ENCODE data around the gene ATP9B. TPM values are rescaled to one million over a fixed set of nuclear protein-coding genes. Genes with fewer than 3 reads are reported as not detected.
A peak's percentile ranks its signal among the peaks of the same experiment; 100 is the strongest.

ATP9B gene
- total and polyA plus RNA-seq, 4 donors: 7.1 to 31.4 (median 15.5) TPM

- TF ChIP-seq RXRA (IDR thresholded peaks at IDR 0.05): no peak
These were observed 327.4 kb downstream of the ATP9B start (continued) for GRCh38 chr18:79396431-79397246.

DNA sequence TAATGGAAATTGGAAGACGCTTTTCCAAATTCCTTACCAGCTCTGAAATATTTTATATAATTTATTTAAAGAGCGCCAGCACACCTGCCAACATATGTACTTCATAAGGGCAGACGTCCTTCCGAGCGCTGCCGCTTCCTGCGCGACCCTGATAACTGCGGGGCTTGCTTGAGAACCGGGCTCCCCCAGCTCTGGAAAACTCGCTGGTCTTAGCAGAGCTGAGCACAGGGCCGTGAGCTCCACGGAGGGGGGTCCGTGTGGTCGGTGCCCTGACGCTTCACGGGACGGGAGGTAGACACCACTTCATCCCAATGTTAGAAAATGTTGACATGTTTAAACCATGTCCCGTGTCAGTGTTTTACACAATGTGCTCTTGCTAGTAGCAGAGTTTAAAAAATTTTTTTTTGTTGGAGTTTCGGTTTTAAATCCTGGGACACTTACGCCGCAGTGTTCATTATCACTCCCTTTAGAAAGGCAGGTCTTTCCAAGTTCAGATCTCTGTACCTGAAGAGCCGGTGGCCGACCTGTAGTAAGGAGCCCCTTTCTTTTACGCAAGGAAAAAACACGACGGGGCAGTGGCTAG is 328.1 kb downstream of the ATP9B start:
- WGBS: 39% methylated on average over 27 of the region's 27 CpGs
- peaks cover 0 to 12% (median 5%) of the 10 kb centered on the region in 4 donors for H3K27me3 ChIP-seq (ENCODE audit: control insufficient read depth in 4 of 4, insufficient read depth in 4 of 4, low read length in 3 of 4)
- no peak for DNase-seq (ENCODE audit: low spot score)

More for the DNA sequence above, 328.1 kb downstream of the ATP9B start:
- H3K27ac ChIP-seq (ENCODE audit: low read depth in 1 of 2, low read length in 2 of 2): no peak overlapping the region
- peaks cover 23 to 49% (median 30%) of the 10 kb centered on the region in 4 donors for H3K4me1 ChIP-seq (ENCODE audit: control insufficient read depth in 4 of 4, insufficient read depth in 4 of 4, low read length in 3 of 4)
- TF ChIP-seq JUND (IDR thresholded peaks at IDR 0.05) (no peak), HNF4A (conservative IDR thresholded peaks at IDR 0.05) (no peak), FOXA2 (IDR thresholded peaks at IDR 0.05) (no peak), TAF1 (conservative IDR thresholded peaks at IDR 0.05) (no peak), REST (IDR thresholded peaks at IDR 0.05) (no peak), GABPA (IDR thresholded peaks at IDR 0.05 in 1 of 2, conservative IDR thresholded peaks at IDR 0.05 in 1 of 2) (no peak), EGR1 (IDR thresholded peaks at IDR 0.05; ENCODE audit: low read depth in 2 of 2) (no peak), RXRA (IDR thresholded peaks at IDR 0.05) (no peak), RAD21 (IDR thresholded peaks at IDR 0.05) (no peak), HNF4G (IDR thresholded peaks at IDR 0.05) (no peak), SP1 (IDR thresholded peaks at IDR 0.05) (no peak), YY1 (IDR thresholded peaks at IDR 0.05) (no peak), NR2F2 (IDR thresholded peaks at IDR 0.05) (no peak)
- TF ChIP-seq, protein P1, sequence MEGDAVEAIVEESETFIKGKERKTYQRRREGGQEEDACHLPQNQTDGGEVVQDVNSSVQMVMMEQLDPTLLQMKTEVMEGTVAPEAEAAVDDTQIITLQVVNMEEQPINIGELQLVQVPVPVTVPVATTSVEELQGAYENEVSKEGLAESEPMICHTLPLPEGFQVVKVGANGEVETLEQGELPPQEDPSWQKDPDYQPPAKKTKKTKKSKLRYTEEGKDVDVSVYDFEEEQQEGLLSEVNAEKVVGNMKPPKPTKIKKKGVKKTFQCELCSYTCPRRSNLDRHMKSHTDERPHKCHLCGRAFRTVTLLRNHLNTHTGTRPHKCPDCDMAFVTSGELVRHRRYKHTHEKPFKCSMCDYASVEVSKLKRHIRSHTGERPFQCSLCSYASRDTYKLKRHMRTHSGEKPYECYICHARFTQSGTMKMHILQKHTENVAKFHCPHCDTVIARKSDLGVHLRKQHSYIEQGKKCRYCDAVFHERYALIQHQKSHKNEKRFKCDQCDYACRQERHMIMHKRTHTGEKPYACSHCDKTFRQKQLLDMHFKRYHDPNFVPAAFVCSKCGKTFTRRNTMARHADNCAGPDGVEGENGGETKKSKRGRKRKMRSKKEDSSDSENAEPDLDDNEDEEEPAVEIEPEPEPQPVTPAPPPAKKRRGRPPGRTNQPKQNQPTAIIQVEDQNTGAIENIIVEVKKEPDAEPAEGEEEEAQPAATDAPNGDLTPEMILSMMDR (IDR thresholded peaks at IDR 0.05; ENCODE audit: low read depth, low read length, missing input control): no peak
- TF ChIP-seq, protein P2, sequence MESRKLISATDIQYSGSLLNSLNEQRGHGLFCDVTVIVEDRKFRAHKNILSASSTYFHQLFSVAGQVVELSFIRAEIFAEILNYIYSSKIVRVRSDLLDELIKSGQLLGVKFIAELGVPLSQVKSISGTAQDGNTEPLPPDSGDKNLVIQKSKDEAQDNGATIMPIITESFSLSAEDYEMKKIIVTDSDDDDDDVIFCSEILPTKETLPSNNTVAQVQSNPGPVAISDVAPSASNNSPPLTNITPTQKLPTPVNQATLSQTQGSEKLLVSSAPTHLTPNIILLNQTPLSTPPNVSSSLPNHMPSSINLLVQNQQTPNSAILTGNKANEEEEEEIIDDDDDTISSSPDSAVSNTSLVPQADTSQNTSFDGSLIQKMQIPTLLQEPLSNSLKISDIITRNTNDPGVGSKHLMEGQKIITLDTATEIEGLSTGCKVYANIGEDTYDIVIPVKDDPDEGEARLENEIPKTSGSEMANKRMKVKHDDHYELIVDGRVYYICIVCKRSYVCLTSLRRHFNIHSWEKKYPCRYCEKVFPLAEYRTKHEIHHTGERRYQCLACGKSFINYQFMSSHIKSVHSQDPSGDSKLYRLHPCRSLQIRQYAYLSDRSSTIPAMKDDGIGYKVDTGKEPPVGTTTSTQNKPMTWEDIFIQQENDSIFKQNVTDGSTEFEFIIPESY (IDR thresholded peaks at IDR 0.05): no peak
- TF ChIP-seq, protein P3, sequence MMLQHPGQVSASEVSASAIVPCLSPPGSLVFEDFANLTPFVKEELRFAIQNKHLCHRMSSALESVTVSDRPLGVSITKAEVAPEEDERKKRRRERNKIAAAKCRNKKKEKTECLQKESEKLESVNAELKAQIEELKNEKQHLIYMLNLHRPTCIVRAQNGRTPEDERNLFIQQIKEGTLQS (IDR thresholded peaks at IDR 0.05): no peak
- TF ChIP-seq, protein P4, sequence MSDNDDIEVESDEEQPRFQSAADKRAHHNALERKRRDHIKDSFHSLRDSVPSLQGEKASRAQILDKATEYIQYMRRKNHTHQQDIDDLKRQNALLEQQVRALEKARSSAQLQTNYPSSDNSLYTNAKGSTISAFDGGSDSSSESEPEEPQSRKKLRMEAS (IDR thresholded peaks at IDR 0.05): no peak
- no peak overlapping the region for H3K9ac ChIP-seq (ENCODE audit: low read depth in 1 of 2, low read length in 2 of 2)
- H3K36me3 ChIP-seq (ENCODE audit: control insufficient read depth in 4 of 4, insufficient read depth in 3 of 4, low read depth in 1 of 4, low read length in 3 of 4): no peaks in the 10 kb centered on the region
- peak overlapping the region in 2 of 3 donors; percentile 24 to 26 for H3K4me3 ChIP-seq (ENCODE audit: low read depth in 1 of 3, low read length in 3 of 3)
- no peaks in the 10 kb centered on the region for H3K9me3 ChIP-seq (ENCODE audit: control insufficient read depth in 4 of 4, low read length in 3 of 4)

Measured in liver (tissue), 9 donors.